AG04450 (cell line): ENCODE measurements around the gene UNC50. TPM values are rescaled to one million over a fixed set of nuclear protein-coding genes. Genes with fewer than 3 reads are reported as not detected.

Experiments
- CTCF ChIA-PET: fragments of 300-600, 350-600 bp; formaldehyde crosslinking; extraction: SDS; loops from one replicate; lab custom pipeline; 2022; ENCODE audit warnings: antibody characterized with exemption, inconsistent platforms; lab: Charles Lee
- POLR2A ChIA-PET: fragments of 350-600 bp; formaldehyde crosslinking; extraction: SDS; loops from one replicate; lab custom pipeline; 2021; ENCODE audit warnings: antibody characterized with exemption, inconsistent platforms; lab: Yijun Ruan, JAX
- DNase-seq: peaks from one replicate; pipeline ENCODE4 v3.0.0-alpha.2; 2011; ENCODE audit warnings: low read depth, low spot score
- H3K27ac ChIP-seq: one replicate; pipeline ENCODE4 v1.5.1; 2012; ENCODE audit warnings: low read depth, low read length, control low read depth
- H3K27me3 ChIP-seq: one replicate; pipeline ENCODE4 v1.6.0; 2012; ENCODE audit warnings: low read length; ENCODE audit not compliant: control insufficient read depth, insufficient read depth
- H3K4me3 ChIP-seq: 2 replicates; pipeline ENCODE4 v1.5.1; 2011; ENCODE audit warnings: mild to moderate bottlenecking, low read depth, low read length, control low read depth
- H3K9me3 ChIP-seq: 2 replicates; pipeline ENCODE4 v1.5.1; 2012; ENCODE audit warnings: low read length; ENCODE audit not compliant: control insufficient read depth, insufficient read depth
- CTCF ChIP-seq: IDR thresholded peaks from 2 replicates; pipeline ENCODE4 v1.5.1; 2011; ENCODE audit warnings: low read depth, low read length, control low read depth, inconsistent platforms
- polyA plus RNA-seq: library from polyadenylated mRNA; depleted of rRNA; stranded (reverse); fragments of >200 nt; gene quantifications from 2 replicates; pipeline ENCODE4 v1.2.3, GENCODE V29; 2011

Gene UNC50
- polyA plus RNA-seq, 1 experiment, result 64.1 TPM

- no peak for DNase-seq
- Histone ChIP-seq H3K27me3 (no peaks in the 10 kb centered on the region), H3K9me3 (no peaks in the 10 kb centered on the region), H3K4me3 (no peak overlapping the region), H3K27ac (no peak overlapping the region)
- ChIA-PET CTCF (no interaction called here), POLR2A (no interaction called here)
- no peak for TF ChIP-seq CTCF
Observed at GRCh38 chr2:98579926-98580325, 28.5 kb upstream of the UNC50 start.

- no peak overlapping the region for H3K4me3 ChIP-seq
- H3K27ac ChIP-seq, result no peak overlapping the region
- TF ChIP-seq CTCF, result no peak
- ChIA-PET CTCF (no interaction called here), POLR2A (no interaction called here)
- no peaks in the 10 kb centered on the region for H3K27me3 ChIP-seq
- no peak for DNase-seq
- no peaks in the 10 kb centered on the region for H3K9me3 ChIP-seq
Observed at GRCh38 chr2:98580656-98581284, 27.6 kb upstream of the UNC50 start.

GRCh38 chr2:98582523-98582922 is 25.9 kb upstream of the UNC50 start:
- Histone ChIP-seq H3K27ac (no peak overlapping the region), H3K27me3 (no peaks in the 10 kb centered on the region), H3K4me3 (no peak overlapping the region), H3K9me3 (no peaks in the 10 kb centered on the region)
- POLR2A ChIA-PET, result no interaction called here
- DNase-seq, result no peak
- CTCF ChIA-PET, result no interaction called here
- TF ChIP-seq CTCF, result no peak

- POLR2A ChIA-PET, result no interaction called here
- no peak overlapping the region for H3K4me3 ChIP-seq
- CTCF ChIA-PET, result no interaction called here
- DNase-seq, result no peak
- TF ChIP-seq CTCF, result no peak
- H3K27ac ChIP-seq, result no peak overlapping the region
- H3K27me3 ChIP-seq, result no peaks in the 10 kb centered on the region
- H3K9me3 ChIP-seq, result no peaks in the 10 kb centered on the region
Observed at GRCh38 chr2:98583276-98583675, 25.1 kb upstream of the UNC50 start.

- no peak for DNase-seq
- no peak overlapping the region for H3K4me3 ChIP-seq
- H3K27ac ChIP-seq, result no peak overlapping the region
- H3K27me3 ChIP-seq, result no peaks in the 10 kb centered on the region
- H3K9me3 ChIP-seq, result no peaks in the 10 kb centered on the region
- ChIA-PET POLR2A (no interaction called here), CTCF (no interaction called here)
- no peak for TF ChIP-seq CTCF
Observed at GRCh38 chr2:98583816-98584618, 24.4 kb upstream of the UNC50 start.
